ENCODE results near the gene ABHD16B.

Gene ABHD16B

DNA sequence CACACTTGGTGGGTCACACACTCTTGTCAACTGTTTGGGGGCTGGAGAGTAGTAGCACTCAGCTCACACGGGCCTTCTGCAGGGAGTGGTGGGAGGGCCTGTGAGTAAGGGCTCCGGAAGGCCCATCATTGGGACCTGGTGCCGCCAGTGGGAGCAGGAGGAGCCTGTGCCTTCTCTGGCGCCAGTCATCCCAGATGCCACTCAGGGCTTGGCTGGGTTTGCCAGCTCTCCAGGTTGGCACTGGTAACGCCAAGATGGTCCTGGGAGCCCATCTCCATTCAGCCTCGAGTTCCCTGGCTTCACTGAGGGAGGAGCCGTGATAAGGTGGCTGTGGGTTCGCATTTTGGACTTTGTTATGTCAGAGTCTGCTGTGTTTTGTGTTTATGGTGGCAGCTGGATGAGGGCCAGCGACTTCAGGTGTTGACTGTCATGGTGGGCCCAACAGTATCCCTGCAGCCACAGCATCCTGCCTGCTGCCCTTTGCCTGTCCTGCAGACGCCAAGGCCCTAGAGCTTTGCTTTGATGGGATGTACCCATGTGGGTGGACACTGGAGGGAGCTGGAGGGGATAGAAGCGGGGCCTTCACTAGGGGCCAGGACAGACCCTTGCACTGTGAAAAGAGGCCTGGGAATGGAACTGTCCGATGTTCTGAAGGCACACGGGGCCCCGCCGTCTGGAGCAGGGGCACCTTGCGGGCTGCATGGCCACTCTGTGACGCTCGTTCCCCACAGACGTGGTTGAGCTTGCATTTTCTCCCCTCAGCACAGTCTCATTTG is 20.3 kb downstream of the ABHD16B start:
- no peak for DNase-seq

DNA sequence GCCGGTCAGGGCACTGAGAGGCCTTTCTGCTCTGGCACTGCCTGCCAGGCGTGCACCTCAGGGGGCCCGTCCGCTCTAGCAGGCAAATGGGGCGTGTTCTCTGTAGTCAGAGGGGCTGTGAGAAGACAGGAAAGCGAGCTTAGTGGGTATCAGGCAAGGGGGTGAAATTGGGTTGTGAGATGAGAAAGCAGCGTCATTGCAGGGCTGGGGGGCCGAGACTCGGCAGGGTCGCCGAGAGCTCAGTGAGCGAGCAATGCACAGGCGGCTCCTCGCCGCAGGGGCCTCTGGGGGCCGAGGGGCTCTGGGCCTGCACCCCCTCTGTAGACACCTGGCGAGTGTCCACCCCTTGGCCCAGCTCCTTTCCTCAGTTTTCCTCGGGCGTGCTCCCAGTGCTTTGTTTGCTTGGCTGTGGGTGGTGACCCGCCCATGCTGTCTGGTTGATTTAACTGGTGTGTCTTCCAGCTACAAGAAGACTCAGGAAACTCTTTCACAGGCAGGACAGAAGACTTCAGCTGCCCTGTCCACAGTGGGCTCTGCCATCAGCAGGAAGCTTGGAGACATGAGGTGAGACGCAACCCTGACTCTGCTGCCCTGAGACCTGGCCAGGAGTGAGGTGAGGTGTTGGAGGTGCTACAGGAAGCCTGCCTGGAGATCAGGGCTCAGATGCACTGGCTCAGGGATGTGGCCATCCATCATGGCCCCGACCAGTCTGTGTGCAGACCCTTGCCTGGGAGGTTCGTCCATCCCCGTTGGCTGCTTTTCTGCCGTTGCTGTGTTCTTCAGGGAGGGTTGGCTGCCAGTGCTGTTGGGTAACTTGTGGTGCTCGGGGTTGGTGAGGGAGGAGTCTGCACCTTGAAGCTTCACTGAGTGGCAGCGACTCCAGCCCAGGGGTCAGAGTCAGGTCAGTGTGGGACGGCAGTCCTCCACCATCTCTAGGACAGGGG is 21.2 kb downstream of the ABHD16B start:
- DNase-seq, result no peak

DNA sequence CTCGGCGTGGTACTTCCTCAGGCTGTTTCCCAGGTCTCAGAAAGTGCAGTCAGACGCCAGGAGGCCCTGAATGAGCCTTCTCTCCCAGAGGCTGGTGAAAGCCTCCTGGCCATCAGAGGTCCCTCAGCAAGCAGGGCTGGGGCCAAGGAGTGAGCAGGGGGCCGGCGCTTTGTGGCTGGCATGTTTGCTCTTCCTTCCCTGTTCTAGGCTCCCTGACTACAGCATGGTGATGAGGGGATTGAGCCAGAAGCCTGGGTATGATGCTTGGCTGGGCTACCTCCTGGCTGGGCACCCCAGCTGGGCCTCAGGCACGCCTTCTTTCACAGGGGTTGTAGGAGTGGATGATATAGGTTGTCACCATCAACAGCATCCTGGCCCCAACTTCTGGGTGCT is 21.9 kb downstream of the ABHD16B start:
- no peak for DNase-seq

DNA sequence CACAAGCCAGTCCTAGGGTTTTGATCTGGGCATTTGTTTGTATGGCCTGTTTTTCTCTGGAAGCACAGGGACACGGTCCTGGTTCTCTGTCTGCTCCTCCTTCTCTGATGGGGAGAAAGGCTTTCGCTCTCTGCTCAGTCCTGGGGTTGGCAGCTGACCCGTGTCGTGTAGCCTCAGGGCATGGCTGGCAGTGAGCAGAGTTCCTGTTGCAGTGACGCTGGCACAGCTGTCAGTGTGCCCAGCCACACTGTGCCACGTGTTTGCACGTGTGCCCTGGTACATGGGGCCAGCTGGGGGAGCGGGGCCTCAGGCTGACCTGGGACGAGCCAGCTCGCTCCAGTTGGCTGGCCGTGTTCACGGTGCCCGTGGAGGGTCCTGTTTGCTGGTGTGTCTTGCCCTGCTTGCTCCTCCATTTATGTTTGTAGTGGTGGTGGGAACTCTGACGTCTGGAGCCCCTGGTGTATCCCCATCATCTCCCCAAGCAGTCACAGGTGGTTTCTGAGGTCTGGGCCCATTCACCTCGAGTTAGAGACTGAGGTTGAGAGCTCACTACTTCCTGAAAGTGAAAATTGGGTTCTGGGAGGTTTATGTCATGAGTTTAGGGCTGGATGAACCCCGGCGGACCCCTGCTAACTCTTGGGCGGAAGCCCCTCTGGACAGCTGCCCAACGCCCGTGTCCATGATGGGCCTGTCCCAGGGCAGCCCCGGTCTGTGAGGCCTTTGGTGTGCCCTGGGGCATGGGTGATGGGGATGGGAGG is 23.4 kb downstream of the ABHD16B start:
- no peak for DNase-seq

DNA sequence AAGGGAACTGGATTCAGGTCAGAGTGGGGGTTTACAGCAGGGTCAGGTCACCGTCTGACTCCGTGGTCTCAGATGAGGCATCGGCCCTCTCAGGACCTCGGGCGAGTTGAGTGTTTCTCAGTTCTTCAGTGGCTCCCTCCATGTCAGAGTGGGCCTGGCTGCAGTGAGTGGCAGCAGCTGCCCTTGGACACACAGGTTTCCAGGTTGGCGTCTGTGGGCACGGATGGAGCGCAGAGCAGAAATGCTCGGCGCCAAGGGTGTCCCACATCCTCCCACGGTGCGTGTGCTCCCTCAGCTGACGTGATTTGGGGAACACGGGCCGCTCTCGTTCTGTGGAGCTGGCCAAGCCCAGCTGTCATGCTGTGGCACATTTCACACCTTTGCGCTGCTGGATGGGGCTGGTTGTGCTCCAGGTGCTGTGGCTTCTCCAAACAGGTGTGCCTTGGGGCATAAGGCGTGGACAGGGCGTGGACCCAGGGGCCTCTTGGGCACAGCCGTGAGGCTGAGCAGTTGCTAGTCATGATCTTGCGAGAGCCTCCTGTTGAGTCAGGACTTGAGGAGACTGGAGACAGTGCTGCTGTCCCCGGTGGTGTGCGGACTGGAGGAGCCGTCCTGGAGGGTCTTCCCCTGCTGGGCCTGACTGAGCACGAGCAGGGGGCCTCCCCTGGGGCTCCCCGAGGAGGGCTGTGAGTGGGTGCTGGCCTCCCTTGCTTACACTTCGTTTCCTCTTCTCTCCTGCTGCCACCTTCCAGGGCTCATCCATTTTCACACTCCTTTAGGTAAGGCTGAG is 24.2 kb downstream of the ABHD16B start:
- no peak for DNase-seq

DNA sequence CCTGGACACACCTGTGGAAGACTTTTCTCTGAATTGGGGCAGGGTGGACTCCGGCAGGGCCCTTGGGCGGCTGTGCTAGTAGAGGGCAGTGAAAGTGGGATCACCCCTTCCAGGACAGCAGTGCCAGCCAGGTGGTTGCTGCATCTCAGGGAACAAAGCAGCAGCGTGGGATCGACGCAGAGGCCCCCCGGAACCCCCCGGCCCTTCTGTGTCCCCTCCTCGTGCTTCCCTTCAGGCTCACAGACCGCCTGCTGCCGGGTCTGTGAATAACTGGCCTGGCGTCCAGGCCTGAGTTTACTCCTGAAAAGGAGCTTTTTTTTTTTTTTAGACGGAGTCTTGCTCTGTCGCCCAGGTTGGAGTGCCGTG is 24.7 kb downstream of the ABHD16B start:
- DNase-seq, result no peak

DNA sequence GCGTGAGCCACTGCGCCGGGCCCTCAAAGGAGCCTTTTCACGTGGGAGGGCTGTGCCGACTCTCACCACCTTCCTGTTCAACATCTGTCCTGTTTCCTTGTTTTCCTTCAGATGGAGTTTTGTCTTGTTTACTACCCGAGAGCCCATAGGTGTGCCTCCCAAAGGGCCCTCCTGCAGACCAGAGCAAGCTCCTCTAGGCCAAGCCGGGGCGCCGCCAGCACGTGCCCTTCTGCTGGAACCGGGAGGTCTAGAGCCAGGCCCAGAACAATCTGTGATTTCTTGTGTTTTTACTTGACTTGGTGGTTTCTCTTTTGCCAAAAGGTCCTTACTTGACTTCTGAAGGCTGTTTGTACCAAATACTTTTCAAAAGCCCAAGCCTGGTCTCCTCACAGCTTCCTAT is 25.6 kb downstream of the ABHD16B start:
- no peak for DNase-seq

DNA sequence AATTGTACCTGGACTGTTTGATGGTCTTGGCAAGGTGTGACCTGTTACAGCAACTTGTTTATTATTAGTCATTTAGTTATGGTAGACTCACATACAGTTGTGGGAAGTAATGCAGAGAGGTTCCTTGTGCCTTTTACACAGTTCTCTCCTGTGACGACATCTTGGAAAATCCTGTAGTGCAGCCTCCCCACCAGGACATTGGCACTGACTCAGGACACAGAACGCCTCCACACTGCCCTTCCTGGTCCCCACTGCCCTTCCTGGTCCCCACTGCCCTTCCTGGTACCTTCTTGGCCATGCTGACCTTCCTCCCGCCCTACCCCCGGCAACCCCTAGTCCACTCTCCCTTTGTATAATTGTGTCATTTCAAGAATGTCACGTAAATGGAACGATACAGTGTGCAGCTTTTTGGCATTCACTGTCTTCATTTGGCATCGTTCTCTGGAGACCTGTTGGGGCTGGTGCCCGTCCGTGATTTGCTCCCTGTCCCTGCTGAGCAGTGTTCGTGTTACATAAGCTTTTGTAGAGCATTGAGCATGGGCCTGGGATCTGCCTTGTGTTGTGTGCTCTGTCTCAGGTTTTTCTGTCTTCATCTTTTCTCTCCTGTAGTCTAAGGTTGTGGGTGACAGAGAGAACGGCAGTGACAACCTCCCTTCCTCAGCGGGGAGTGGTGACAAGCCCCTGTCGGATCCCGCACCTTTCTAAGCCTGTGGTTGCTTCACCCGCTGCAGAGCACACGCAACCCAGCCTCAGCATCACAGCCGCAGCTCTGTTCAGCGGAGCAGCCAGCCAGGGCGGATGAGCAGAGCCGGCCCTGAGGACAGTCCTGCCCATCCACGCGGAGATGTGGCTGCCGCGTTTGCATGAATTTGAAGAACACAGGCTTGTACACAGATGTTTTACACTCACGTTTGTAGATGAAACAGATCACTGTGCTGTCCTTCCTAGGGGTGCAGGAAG is 28.2 kb downstream of the ABHD16B start:
- no peak for DNase-seq

DNA sequence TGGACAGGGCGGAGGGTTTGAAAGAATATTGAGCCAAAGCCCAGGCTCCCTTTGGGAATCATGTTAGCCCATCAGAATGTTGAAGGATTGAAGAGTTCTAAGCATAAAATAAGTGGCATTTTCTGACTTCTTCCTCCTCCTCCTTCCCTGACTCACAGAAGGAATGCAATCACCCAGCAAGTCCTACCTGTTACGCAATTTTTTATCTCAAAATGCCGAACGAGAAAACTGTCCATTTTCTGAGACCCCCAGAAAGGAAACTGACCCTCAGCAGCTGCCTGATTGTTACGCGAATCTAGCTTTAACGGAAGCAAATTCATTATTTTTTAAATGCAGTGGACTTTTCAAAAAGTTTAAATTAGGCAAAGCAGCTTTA is 28.9 kb downstream of the ABHD16B start:
- DNase-seq, result no peak

DNA sequence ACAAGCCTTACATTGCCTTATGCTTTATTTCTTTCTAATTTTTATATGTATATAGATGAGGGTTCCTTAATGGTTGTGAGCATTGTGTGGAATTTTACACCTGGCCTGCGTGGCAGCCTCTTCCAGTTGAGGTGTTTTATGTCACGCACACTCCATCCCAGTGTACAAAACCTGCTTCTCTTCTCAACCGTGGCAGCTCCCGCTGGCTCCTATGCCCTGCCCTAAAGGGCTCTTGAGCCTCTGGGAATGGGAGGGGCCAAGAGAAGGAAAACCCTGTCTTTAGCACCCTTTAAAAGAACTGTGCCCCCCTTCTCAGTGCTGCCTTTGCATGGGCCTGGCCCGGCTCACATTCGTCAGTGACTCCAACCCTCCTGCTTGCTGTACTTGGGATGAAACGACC is 29.3 kb downstream of the ABHD16B start:
- no peak for DNase-seq

DNA sequence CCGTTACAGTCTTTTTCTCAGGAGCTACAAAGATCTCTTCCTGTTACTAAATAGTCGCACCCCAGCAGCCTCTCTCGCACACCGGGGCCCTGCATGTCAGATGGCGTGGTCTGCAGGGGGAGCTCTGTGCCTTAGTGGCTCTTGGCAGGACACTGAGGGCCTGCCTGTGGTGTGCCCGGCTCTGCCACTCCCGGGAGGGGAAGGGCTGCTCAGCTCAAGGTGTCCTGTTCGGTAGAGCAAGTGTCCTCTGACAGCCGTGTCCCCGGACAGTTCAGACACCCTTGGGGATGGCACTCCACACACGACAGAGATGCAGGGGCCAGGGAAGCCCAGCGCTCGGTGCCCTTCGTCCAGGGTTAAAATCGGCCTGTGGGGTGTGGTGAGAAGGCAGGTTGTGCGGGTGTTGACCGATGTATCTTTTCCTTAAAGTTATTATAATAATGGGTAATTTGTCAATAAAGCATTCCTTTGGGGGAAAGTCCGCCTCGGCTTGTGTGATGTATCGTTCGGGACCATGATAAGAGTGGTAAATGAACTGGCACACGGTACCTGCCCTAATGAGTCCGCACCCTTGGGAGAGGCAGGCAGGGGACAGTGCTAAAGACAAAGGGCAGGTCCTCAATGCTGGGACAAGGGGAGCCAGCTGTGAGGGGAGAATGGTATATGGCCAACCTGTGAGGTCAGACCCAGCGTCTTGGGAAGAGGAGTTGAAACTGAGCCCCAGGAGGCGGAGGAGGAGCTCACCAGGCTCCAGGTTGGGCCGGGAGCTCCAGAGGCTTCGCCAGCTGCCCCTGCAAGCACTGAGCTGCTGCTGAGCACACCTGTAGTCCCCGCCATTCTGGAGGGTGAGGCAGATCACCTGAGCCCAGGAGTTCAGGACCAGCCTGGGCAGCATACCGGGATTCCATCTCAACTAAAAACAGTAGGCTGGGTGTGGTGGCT is 30.0 kb downstream of the ABHD16B start:
- DNase-seq, result no peak

DNA sequence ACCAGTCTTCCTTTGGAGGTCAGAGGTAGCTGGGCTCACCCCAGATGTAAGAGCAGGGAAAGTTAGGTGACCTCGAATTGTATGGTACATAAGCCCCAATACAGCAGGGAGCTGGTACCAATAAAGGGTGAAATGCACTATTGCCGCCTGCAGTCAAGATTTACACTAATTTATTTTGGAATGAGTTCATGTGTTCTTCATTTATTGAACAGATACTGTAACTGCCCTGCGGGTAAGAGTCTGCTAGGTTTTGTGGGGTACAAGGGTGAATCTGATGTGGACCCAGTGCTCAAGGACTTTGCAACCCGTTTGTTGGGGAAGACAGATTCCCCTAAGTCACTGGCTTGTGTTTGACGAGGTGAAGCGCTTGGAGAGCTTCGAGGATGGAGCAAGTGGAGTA is 31.1 kb downstream of the ABHD16B start:
- no peak for DNase-seq

DNA sequence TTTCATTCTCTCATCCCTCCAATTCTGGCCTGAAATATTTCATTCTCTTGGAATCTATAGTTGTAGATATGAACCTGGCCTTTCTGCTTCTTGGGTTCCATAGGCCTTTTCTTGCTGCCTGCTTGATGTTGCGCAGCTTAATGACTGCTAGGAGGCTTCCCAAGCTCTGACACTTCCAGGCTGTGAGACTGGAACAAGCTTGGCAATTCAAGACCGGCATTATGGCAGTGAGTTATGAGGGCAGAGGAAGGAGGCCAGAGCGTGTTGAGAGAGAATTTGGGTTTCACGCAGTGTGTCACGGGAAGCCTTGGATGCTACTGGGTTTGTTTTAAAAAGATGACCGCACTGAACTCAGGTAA is 32.7 kb downstream of the ABHD16B start:
- no peak for DNase-seq

DNA sequence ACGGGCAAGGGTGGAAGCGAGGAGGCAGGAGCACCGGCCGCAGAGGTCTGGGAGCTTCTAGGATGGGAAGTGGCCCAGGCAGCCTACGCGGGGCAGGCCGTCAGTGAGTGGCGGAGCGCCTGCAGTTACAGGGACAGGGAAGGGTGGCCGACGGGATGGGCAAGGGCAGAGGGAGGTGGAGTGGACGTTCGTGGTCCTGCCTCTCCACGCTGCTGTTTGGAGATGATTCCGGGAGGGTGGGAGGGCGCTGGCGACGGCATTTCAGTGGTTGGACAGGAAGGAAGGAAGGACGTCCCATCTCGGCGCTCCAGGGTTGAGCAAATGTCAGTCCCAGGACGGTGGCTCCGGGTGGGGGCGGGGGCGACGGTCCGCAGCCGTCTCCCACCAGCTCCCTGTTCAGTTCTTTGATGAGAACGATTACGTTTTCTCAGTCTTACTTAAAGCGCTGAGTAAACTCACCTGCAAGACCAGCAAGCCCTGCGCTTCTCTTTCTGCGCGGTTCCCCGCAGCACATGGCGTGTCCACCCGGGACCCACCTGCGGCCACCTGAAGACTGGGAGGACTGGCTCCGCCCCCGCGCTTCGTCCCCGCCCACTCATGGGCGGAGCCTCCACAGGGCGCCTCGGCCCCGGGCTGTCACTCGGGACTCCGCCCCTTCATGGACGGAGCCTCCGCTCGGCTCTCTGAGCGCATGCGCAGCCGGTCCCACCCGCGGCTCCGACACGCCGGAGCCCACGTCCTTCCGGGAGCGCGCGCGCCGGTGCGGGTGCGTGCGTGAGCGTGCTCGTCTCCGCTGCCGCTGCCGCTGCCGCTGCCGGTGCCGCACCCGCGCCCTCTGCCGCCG is 33.3 kb downstream of the ABHD16B start, which contains the start of gene DNAJC5:
TSS of gene DNAJC5 (plus strand) at position 769 of the 844 bp plus-strand sequence. CDS start 33,220 bp downstream, outside the sequence.
- DNase-seq, result peak; percentile 95 to 96

DNA sequence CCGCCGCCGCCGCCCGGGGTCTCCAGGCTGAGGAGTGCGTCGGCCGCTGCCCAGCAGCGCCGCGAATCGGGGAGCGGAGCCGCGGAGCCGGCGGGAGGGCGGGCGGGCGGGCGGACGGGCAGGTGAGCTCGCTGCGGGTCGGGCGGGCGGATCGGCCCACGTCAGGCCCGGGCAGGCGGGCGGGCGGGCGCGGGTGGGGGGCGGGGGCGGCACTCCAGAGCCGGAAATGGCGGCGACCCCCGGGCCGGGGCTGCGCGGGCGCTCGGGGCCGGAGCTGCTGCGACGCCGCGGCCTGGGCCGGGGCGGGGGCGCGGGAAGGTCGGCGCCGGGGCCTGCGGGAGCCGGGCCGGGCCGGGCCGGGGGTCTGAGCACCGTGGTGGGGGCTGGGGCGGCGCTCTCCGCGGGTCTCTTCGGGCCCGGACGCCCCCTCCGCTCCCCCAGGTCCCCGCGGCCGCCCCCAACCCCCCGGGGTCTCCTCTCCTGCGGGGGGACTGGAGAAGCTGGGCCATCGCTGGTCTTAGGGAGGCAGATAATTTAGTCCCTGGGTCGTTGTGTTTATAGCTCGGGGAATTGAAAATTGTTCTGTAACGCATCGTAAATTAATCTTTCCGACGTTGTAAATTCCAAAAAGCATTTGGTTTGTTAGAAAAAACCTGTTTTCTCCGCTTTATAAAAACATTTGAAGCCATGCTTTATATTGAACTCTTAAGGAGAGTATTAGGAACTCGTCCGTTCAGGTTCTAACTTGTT is 34.1 kb downstream of the ABHD16B start:
- DNase-seq, result no peak

DNA sequence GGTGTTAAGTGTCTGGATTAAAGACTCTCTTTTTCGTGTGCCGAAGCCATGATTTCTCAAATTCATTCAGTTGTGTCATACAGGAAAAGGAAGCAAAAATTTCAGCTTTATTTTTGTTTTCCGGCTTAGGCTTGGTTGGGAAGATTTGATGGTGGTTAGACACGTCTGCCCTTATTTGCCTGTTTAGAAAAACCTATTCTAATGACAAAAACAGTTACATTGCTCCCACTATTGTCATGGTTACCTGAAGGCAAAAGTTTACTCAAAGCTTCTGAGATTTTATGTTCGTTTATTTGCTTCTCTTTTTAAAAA is 34.6 kb downstream of the ABHD16B start:
- no peak for DNase-seq

DNA sequence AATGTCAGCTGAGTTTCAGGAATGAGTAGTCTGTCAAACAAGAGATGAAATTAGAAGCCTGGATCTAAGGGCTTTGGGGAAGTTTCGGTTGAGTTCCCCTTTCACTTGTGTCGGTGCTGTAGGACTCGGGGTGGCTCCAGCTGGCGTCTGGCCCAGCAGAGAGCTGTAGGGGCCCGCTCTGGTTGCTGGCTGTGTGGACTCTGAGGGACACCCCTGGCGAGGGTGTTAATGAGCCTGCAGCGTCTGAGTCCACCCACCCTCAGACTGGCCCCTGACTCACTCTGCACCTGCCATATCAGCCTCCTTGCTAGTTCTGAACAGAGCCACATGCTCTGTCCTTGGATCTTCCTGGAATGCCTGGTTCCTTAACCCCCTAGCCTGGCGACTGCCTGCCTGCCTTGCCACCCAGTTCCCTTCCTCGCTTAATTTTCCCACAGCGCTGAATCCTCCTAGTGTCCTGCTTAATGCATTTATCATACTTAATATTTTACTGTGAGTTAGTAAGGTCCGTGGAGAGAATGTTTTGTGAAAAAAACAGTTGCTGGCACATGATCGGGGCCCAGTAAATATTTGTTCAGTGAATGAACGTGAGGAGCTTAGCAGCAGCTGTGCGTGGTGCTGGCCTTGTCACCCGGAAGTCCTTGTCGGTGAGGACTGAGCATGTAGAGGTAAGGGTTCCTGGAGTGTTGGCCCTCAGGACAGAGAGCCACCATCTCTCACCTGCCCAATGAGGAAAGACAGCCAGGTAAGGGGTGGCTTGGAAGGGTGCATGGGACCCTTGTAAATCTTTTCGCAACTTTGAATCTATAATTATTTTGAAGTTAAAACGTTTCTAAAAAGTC is 35.2 kb downstream of the ABHD16B start:
- peak in 1 of 2 donors; percentile 13 for DNase-seq

Data from activated CD4-positive, alpha-beta T cell treated with anti-CD3 and anti-CD28 coated beads for 4 hours (primary cell).